HG03064 (cell line): ENCODE data around the gene KRTAP10-6.
"Not testable (repeated sequence)": the region's sequence is repeated elsewhere in the genome, so short reads cannot be mapped to it uniquely, and the experiment has no call there.

Source experiments
- ATAC-seq: cut with Tn5 transposase; IDR thresholded peaks from one replicate; pipeline ENCODE4 v1.9.1; 2021; ENCODE audit warnings: low read depth; ENCODE audit not compliant: unreplicated experiment

Gene KRTAP10-6

GRCh38 chr21:44600118-44600978 lies 8.0 kb upstream of the KRTAP10-6 start, which contains the start of gene KRTAP10-7:
KRTAP10-7 (plus strand) TSS chr21:44600597; CDS start chr21:44600622, 25 bp downstream.
- not testable (repeated sequence) for ATAC-seq

- ATAC-seq, result no peak
Observed at GRCh38 chr21:44599264-44600029, 7.1 kb upstream of the KRTAP10-6 start.

DNA sequence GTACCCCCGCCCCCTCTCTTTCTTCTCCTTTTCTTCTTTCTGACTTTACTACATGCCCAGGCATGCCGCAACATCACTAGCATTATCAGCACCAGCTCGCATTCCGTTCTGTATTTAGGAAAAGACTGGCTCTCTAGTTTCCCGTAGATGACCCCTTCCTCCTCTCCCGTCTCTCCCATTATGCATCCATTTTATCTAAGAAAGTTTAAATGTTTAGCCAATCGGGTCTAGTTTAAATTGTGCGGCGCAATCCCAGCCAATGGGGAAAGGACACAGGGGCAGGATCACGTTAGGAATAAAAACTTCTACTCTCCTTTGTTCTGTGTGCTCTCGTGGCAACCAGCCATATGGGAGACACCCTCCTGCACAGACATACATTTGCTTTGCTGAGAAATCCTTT lies 5.8 kb upstream of the KRTAP10-6 start:
- ATAC-seq, result no peak

DNA sequence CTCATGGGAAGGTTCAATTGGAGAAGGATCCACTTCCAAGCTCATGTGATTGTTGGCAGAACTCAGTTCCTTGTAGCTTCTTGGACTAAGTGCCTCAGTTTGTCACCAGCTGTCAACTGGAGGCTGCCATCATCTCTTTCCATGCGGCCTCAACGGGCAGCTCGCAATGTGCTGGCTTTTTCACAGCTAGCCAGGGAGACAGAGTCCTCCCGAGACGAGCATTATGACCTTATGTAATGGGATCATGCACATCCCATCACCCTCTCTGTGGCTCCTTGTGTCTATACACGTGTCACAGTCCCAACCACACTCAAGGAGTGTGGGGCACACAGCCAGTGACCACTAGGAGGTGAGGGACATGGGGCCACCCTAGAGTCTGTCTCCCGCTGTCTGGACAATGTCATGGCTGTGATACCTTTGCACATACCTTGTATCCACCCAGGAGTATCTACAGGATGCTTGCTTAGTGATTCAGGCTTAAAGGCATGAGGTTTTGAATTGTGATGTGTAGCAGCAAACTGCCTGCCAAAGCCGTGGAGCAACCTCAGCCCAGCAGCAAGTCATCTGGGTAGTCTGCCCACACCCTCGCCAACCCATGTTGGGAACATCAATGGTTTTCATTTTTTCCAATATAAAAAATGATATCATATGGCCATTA lies 3.9 kb upstream of the KRTAP10-6 start:
- no peak for ATAC-seq

DNA sequence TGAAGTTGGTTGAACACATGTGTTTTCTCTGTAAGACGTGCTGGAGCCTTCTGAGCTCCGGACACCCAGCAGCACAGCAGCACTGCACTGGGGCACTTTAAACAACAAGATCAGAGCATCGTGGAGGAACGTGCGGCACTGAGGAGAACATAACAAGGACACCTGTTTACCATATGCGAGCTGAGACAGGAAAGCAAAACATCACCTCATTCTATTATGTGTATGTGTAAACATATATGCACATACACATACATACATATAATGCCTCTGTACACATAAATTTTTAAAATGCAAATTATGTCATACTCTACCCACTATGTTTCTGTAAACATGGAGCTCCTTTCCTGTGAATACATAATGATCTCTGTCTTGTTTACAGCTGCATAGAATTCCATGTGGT lies 3.2 kb upstream of the KRTAP10-6 start:
- ATAC-seq, result no peak

- no peak for ATAC-seq
Observed at GRCh38 chr21:44594406-44594916, 2.2 kb upstream of the KRTAP10-6 start.

DNA sequence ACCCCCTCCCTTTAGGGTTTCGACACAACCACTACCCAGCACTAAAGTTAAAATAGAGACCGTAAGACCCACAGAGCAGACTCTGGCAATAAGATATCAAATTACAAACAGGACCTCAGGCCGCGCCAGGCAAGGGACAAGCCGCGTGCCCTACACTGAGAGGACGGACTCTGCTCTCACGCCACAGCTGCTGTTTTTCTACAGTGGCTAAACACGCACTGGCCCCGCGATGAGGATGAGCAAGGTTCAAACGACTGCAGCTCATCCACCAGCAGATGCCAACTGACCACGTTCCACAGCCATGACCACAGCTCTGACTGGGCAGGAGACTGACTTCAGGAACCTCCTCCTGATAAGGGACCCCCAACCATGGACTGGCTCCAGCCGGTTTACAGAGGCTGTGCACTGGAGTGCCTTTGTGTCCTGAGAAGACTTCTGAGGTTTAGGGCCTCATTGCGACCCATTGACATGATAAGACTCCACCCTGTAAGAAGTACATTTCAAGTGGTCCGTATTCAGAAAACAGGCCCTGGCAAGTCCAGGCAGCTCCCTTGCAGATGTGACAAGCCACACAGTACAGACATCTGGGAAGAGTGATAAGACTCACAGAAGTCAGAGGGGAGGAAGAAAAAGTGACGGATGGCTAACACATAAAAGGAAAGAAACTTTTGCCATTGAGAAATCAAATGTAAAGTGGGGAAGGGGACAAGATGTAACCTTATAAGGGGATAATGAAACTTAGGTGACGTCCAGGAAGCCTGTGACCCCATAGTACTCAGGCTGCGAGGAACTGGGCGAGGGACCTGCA lies 1.5 kb upstream of the KRTAP10-6 start:
- ATAC-seq, result no peak

DNA sequence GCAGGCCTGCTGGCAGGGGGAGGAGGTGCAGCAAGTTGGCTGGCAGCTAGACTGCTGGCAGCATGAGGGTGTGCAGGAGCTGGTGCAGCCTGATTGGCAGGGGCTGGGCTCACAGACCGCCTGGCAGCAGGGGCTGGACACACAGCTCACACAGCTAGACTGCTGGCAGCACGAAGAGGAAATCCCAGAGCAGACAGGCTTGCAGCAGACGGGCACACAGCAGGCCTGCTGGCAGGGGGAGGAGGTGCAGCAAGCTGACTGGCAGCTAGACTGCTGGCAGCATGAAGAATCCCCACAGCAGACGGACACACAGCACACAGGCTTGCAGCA lies 539 bp downstream of the KRTAP10-6 start:
- not testable (repeated sequence) for ATAC-seq

GRCh38 chr21:44590897-44591800 lies 1.2 kb downstream of the KRTAP10-6 start:
- ATAC-seq, result not testable (repeated sequence)

DNA sequence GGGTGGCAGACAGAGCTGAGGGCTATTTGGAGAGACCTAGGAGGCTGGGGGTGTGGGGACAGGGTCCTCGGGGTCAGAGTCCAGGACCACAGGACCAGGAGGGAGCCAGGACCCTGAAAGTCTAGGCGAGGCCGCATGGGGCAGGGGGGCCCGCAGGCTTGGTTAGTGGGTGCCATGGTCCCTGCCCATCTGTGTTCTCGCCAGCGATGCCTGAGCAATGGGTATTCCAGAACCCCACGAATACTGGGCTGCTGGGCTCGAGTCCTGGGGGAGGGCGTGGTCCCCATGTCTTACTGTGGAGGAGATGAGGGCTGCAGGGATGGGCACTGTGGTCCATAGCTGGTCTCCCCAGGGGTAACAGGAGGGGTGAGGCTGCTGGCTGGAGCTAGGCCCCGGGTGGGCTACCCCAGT lies 2.0 kb downstream of the KRTAP10-6 start:
- no peak for ATAC-seq

GRCh38 chr21:44589586-44590305 lies 2.6 kb downstream of the KRTAP10-6 start:
- ATAC-seq, result no peak

DNA sequence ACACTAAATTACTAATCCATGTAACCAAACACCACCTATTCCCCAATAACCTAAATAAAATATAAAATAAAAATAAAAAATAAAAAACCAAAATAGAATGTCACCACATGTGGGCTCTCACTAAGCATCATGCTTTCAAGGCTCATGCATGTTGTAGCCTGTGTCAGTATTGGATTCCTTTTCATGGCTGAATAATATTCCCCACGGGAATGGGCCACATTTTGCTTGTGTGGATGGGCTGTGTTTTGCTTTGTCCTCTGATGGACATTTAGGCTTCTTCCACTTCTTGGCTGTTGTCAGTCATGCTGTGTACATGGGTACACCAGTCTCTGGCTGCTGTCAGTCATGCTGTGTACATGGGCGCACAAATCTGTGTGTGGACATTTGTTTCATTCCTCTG lies 3.2 kb downstream of the KRTAP10-6 start:
- ATAC-seq, result no peak

DNA sequence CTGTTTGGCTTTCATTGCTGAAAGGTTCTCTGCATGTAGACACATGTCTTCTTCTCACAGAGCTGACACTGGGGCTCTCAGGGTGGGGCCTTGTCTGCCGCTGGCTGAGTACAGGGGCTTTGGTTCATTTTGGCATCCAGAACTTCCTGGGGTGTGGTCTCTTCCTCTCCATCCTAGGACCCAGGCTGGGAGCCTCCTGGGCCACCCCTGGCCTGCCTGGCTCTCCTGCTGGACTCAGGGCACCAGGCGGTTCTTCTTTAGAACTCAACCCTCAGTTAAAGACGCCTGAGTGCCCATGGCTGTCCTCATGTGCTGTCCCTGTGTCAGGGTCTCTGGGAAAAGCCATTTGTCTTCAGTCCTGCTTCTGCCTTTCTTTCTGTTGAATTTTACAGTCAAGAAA lies 6.4 kb downstream of the KRTAP10-6 start:
- ATAC-seq, result no peak

- ATAC-seq, result no peak
Observed at GRCh38 chr21:44583800-44584147, 8.5 kb downstream of the KRTAP10-6 start.

DNA sequence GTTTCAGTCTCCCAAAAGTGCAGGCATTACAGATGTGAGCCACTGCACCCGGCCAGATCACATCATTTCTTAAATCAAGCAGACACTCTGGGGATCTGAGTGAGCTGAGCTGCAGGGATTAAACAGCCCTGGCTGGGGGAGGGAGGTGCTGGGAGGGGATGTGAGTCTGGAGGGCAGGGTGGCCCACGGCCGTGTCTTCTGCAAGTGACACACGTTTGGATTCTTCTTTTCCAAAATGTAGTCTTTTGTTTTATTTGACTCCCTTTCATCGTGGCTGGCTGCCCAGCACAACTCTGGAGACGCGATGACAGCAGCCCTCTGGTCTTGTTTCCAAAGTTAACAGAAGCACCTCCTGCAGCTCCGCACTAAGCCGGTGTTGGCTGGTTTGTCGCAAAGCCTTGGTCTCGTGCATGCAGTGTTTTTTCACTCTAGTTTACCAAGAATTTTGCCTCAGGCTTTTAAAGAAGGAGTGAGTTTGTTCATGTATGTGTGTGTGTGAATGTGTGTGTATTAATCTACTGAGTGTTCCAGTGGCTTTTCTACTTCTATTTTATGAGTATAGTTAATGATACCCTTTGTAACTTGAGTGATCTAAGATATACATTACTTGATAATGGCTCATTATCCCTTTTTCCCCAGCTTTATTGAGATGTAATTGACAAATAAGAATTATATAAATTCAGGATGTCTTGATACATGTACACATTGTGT lies 9.1 kb downstream of the KRTAP10-6 start:
- ATAC-seq, result no peak

GRCh38 chr21:44582055-44582454 lies 10.2 kb downstream of the KRTAP10-6 start:
- no peak for ATAC-seq

DNA sequence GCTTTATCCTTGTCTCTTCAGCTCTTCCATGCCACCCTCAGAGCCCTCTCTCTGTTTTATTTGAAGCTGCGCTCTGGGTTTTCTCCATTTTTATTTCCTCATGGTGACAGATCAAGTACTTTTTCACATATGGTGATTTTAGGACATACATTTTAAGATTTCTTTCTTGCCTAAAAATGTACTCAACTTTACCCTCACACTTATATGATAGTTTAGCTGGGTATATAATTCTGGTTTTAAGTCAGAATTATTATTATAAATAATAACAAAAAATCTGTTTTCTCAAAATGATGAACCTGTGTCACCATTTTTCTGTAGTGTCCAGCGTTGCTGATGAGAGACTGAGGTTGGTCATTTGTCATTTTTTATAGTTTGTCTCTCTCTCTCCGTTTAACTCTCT lies 11.1 kb downstream of the KRTAP10-6 start:
- ATAC-seq, result no peak

DNA sequence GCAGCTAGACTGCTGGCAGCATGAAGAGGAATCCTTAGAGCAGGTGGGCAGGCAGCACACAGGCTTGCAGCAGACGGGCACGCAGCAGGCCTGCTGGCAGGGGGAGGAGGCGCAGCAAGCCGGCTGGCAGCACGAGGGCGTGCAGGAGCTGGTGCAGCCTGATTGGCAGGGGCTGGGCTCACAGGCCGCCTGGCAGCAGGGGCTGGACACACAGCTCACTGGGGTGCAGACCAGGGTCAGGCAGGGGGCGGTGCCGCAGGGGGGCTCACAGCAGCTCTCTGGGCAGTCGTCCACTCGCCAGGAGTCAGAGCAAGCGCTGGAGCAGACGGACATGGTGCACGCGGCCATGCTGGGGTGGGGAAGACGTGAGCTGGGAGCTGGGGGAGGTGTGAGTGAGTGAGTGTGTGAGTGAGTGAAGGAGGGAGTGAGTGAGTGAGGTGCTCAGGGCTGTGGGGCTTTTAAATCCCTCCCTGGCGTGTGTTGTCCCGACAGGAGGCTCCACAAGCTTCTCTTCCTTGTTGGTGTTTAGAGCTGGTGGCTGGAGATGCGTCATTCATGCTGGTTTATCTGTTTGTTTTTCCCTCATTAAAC lies 12.0 kb downstream of the KRTAP10-6 start, which contains the start of gene KRTAP10-5:
TSS of gene KRTAP10-5 (minus strand) at position 374 of the 591 bp plus-strand sequence. CDS start at position 348, 26 bp downstream.
- not testable (repeated sequence) for ATAC-seq
